Adrenal gland (tissue), 12 donors: Measurements from ENCODE around the gene ZCCHC7. TPM values are rescaled to one million over a fixed set of nuclear protein-coding genes. Genes with fewer than 3 reads are reported as not detected.
A peak's percentile ranks its signal among the peaks of the same experiment; 100 is the strongest.
"Not testable (repeated sequence)": the region's sequence is repeated elsewhere in the genome, so short reads cannot be mapped to it uniquely, and the experiment has no call there.

Source experiments
- DNase-seq, 7 donors: peaks; one replicate each; pipeline ENCODE4 v3.0.0-alpha.2; 2019 to 2020
- H3K27ac ChIP-seq, 5 donors: fragments of 200-600 bp; sonication (generic) in 4 of 5; 1 replicate in 3 of 5; 2 replicates in 2 of 5; pipeline versions ENCODE4 v1.5.1 to v1.8.0; 2016 to 2020; ENCODE audit warnings: mild to moderate bottlenecking in 1 of 5
- H3K27me3 ChIP-seq: fragments of 200-600 bp; 2 replicates; pipeline ENCODE4 v1.8.0; 2021
- H3K36me3 ChIP-seq, 2 donors: fragments of 200-600 bp; replicated peaks in 1 of 2; 1 replicate in 1 of 2; 2 replicates in 1 of 2; pipeline versions ENCODE4 v1.5.1 to v1.8.0; 2018 to 2022
- H3K4me1 ChIP-seq, 2 donors: fragments of 200-600 bp; replicated peaks in 1 of 2; 1 replicate in 1 of 2; 2 replicates in 1 of 2; pipeline versions ENCODE4 v1.5.1 to v1.8.0; 2018 to 2021
- H3K4me3 ChIP-seq, 4 donors: fragments of 200-600 bp; sonication (generic) in 3 of 4; one replicate each; pipeline ENCODE4 v1.5.1; 2016 to 2018
- H3K9me3 ChIP-seq, 3 donors: fragments of 200-600 bp; sonication (generic) in 1 of 3; replicated peaks in 1 of 3; 1 replicate in 2 of 3; 2 replicates in 1 of 3; pipeline versions ENCODE4 v1.5.1 to v1.8.0; 2016 to 2021
- CTCF ChIP-seq, 6 experiments: fragments of 450-650 bp in 4 of 6; fragments of 200-600 bp in 2 of 6; sonication (generic) in 1 of 6; IDR thresholded peaks; 1 replicate in 5 of 6; 2 replicates in 1 of 6; pipeline versions ENCODE4 v1.5.1 to v1.8.0; 2016 to 2021; ENCODE audit warnings: antibody characterized with exemption in 6 of 6, mild to moderate bottlenecking in 2 of 6, moderate library complexity in 1 of 6
- POLR2A ChIP-seq, 2 donors: fragments of 450-650 bp; IDR thresholded peaks; one replicate each; pipeline ENCODE4 v1.6.1; 2017; ENCODE audit warnings: antibody characterized with exemption in 2 of 2, mild to moderate bottlenecking in 2 of 2, moderate library complexity in 1 of 2
- WGBS, 4 donors: extraction: QIAGEN DNeasy Blood & Tissue Kit in 2 of 4; methylation state at CpG; one replicate each; pipeline versions ENCODE4 v1.1.5 to v1.1.7; 2013 to 2017; 5-methylcytosine and 5-hydroxymethylcytosine counted together
- intact Hi-C, 2 donors: fragments of 100-400 bp; cut with DNase I; formaldehyde crosslinking; loops; one replicate each; pipeline versions ENCODE4 v1.14.1 to v1.15.0; 2022 to 2023
- polyA plus RNA-seq, 3 donors: library from polyadenylated mRNA; stranded (reverse); fragments of 200-250 nt in 2 of 3; fragments of 350-450 nt in 1 of 3; fragmentation: Illumina TruSeq in 1 of 3; extraction: RNeasy Lipid Tissue Mini Kit (QIAGEN cat#74804) in 1 of 3; gene quantifications; one replicate each; pipeline ENCODE4 v1.2.3, GENCODE V29; 2013 to 2014
- total RNA-seq, 9 donors: library from RNA; depleted of rRNA in 4 of 9; stranded (reverse); fragments of >200 nt in 4 of 9; fragments of 120-200 nt in 1 of 9; fragmentation: NEBNext Ultra II Directional in 1 of 9; extraction: Animal tissue kit (Norgen Biotek cat#: 25700) in 1 of 9; gene quantifications; one replicate each; pipeline versions ENCODE4 v1.1.0 to v1.2.4, GENCODE V29; 2013 to 2023
- donor health status: healthy with polysubstance abuse.
- donor health status: Bipolar disorder and iron deficiency.
- donor health status: DM: yes; HTN: yes; CAD: no.
- donor health status: DM: no; HTN: no; CAD: no.
- donor health status: DM: no; HTN: no; CAD: no.
- donor health status: DM: yes; HTN: yes; CAD: no.

Gene ZCCHC7
- total and polyA plus RNA-seq, 12 donors = 6.0 to 21.3 (median 18.8) TPM

- intact Hi-C loops = no loop called here
Measured at GRCh38 chr9:37302277-37302676, 181.9 kb downstream of the ZCCHC7 start.

GRCh38 chr9:37303272-37303671, 182.9 kb downstream of the ZCCHC7 start:
- intact Hi-C loops = not testable (repeated sequence)
- 92 to 97% (median 97%) methylated on average over 11 of the region's 11 CpGs for WGBS, 4 donors

More at GRCh38 chr9:37302277-37302676, 181.9 kb downstream of the ZCCHC7 start:
- H3K36me3 ChIP-seq = peaks cover 0 to 4% of the 10 kb centered on the region in 2 donors
- DNase-seq = no peak
- no peak overlapping the region for H3K27ac ChIP-seq
- no peak overlapping the region for H3K4me3 ChIP-seq
- WGBS, 4 donors = 47 to 72% (median 60%) methylated on average over 3 of the region's 3 CpGs
- TF ChIP-seq POLR2A (IDR thresholded peaks at IDR 0.05) = no peak
- TF ChIP-seq CTCF (IDR thresholded peaks at IDR 0.05) = no peak
- no peaks in the 10 kb centered on the region for H3K27me3 ChIP-seq
- H3K9me3 ChIP-seq = no peaks in the 10 kb centered on the region
- no peaks in the 10 kb centered on the region for H3K4me1 ChIP-seq

GRCh38 chr9:37309136-37309535, 188.8 kb downstream of the ZCCHC7 start:
- DNase-seq = peak in 2 of 7 donors; percentile 8
- 88 to 97% (median 92%) methylated on average over 3 of the region's 3 CpGs for WGBS, 4 donors
- no peak for TF ChIP-seq POLR2A (IDR thresholded peaks at IDR 0.05)
- TF ChIP-seq CTCF (IDR thresholded peaks at IDR 0.05) = peak in 1 of 6 experiments; percentile 11
- Histone ChIP-seq H3K27me3 (no peaks in the 10 kb centered on the region), H3K36me3 (peaks cover 0 to 4% of the 10 kb centered on the region in 2 donors), H3K4me1 (no peaks in the 10 kb centered on the region), H3K27ac (no peak overlapping the region), H3K4me3 (no peak overlapping the region), H3K9me3 (no peaks in the 10 kb centered on the region)
- intact Hi-C loops = no loop called here

More at GRCh38 chr9:37303272-37303671, 182.9 kb downstream of the ZCCHC7 start:
- H3K9me3 ChIP-seq, H3K27me3 ChIP-seq, H3K4me3 ChIP-seq, H3K36me3 ChIP-seq, DNase-seq, H3K4me1 ChIP-seq, H3K27ac ChIP-seq: not testable (repeated sequence)

- Histone ChIP-seq H3K27me3 (no peaks in the 10 kb centered on the region), H3K36me3 (no peaks in the 10 kb centered on the region), H3K4me3 (no peak overlapping the region), H3K4me1 (no peaks in the 10 kb centered on the region), H3K9me3 (no peaks in the 10 kb centered on the region), H3K27ac (no peak overlapping the region)
- 92 to 99% (median 96%) methylated on average over 3 of the region's 3 CpGs for WGBS, 4 donors
- TF ChIP-seq CTCF (IDR thresholded peaks at IDR 0.05) (no peak), POLR2A (IDR thresholded peaks at IDR 0.05) (no peak)
- intact Hi-C loops = no loop called here
- DNase-seq = no peak
Measured at GRCh38 chr9:37311938-37312708, 191.7 kb downstream of the ZCCHC7 start.
